ENCODE results near the gene COBL.

- TF ChIP-seq CTCF (IDR thresholded peaks at IDR 0.05), result no peak
- TF ChIP-seq POLR2A (IDR thresholded peaks at IDR 0.05), result no peak
Observed at GRCh38 chr7:51124321-51124720, 192.3 kb downstream of the COBL start.

Measured in prostate gland (tissue), 2 donors.